Measurements from ENCODE around the gene SPG7. TPM values are rescaled to one million over a fixed set of nuclear protein-coding genes. Genes with fewer than 3 reads are reported as not detected.
A peak's percentile ranks its signal among the peaks of the same experiment; 100 is the strongest.

Gene SPG7
- total RNA-seq, 1 donor = 78.1 TPM

DNA sequence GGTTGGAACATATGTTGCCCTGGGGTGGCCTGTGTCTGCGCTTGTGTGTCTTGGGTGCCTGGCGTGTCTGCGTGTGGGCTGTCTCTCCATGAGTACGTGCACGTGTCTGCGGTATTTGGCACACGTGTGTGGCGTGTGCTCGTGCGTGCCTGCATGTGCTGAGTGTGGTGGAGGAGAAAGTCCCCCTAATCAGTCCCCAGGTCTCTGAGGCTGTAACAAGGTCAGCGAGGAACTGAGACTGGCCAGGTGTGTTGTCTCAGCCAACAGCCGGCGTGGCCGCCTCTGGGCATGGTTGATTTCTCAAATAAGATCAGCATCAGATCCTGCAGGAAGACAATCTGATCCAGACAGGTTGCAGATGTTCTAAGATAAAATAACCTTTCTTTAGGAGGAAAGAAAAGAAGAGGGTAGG lies 63.9 kb downstream of the SPG7 start:
- TF ChIP-seq CTCF (IDR thresholded peaks at IDR 0.05; ENCODE audit: insufficient read depth, low read length) = no peak
- no peak overlapping the region for H3K4me3 ChIP-seq (ENCODE audit: low read depth, low read length)
- no peak for DNase-seq (ENCODE audit: low read depth)

GRCh38 chr16:89572485-89573205 lies 64.4 kb downstream of the SPG7 start:
- H3K4me3 ChIP-seq (ENCODE audit: low read depth, low read length) = no peak overlapping the region
- no peak for DNase-seq (ENCODE audit: low read depth)
- no peak for TF ChIP-seq CTCF (IDR thresholded peaks at IDR 0.05; ENCODE audit: insufficient read depth, low read length)

GRCh38 chr16:89573826-89574680 lies 65.8 kb downstream of the SPG7 start:
- H3K4me3 ChIP-seq (ENCODE audit: low read depth, low read length) = no peak overlapping the region
- no peak for DNase-seq (ENCODE audit: low read depth)
- no peak for TF ChIP-seq CTCF (IDR thresholded peaks at IDR 0.05; ENCODE audit: insufficient read depth, low read length)

- H3K4me3 ChIP-seq (ENCODE audit: low read depth, low read length) = peak overlapping the region; percentile 51
- TF ChIP-seq CTCF (IDR thresholded peaks at IDR 0.05; ENCODE audit: insufficient read depth, low read length) = peak; percentile 57
- peak; percentile 65 for DNase-seq (ENCODE audit: low read depth)
Measured at GRCh38 chr16:89574681-89575246, 66.6 kb downstream of the SPG7 start.

- TF ChIP-seq CTCF (IDR thresholded peaks at IDR 0.05; ENCODE audit: insufficient read depth, low read length) = no peak
- H3K4me3 ChIP-seq (ENCODE audit: low read depth, low read length) = peak within 1 kb of the TSS; percentile 68
- no peak for DNase-seq (ENCODE audit: low read depth)
Measured at GRCh38 chr16:89575247-89576152, 67.3 kb downstream of the SPG7 start, which contains the start of gene CPNE7. CPNE7 (plus strand) TSS chr16:89575758; CDS start chr16:89575898, 140 bp downstream.
